Measurements from ENCODE around the gene MON1B. TPM values are rescaled to one million over a fixed set of nuclear protein-coding genes. Genes with fewer than 3 reads are reported as not detected.

Gene MON1B
- total and polyA plus RNA-seq, 9 of the 15 experiments (the other 6 are each of a cell fraction or from before 2014, with no cell fraction given) = 5.0 to 66.0 (median 12.6) TPM

DNA sequence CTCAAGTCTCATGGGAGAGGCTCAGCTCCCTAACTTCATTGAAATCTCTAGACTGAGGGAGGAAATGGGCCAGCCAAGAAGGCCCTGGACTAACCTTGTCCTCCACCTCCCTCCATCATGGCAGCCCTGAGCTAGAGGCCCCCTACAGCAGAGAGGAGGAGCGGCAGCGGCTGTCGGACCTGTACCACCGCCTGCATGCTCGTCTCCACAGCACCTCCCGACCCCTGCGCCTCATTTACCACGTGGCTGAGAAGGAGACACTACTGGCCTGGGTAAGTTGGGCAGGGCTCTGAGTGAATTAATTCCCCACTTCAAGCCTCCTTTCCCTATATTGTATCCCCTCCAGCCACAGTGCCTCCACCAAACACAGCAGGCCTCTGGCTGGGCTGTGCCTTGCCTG is 4.4 kb downstream of the MON1B start:
- H3K4me1 ChIP-seq (replicated peaks in 1 of 2; ENCODE audit: control insufficient read depth in 2 of 2, insufficient read depth in 2 of 2, low read length in 2 of 2) = peaks cover 9 to 13% of the 10 kb centered on the region in 2 experiments; a peak in 1 of 5 replicates
- H3K9me1 ChIP-seq (ENCODE audit: control insufficient read depth, insufficient read depth, low read length) = peaks cover 3% of the 10 kb centered on the region
- TF ChIP-seq RBFOX2 (IDR thresholded peaks at IDR 0.05; ENCODE audit: low read depth, low read length) (peak; percentile 13; the same call in 1 of the 2 replicates), CEBPB (tag; IDR thresholded peaks at IDR 0.05) (no peak)
- no peak overlapping the region for H2AFZ ChIP-seq (ENCODE audit: low read depth, low read length)
- peaks cover 68% of the 10 kb centered on the region; the same call in 2 of the 3 replicates for H3K36me3 ChIP-seq (ENCODE audit: control insufficient read depth, insufficient read depth, low read length)
- peaks cover 23% of the 10 kb centered on the region for H3K79me2 ChIP-seq (ENCODE audit: control insufficient read depth, insufficient read depth, low read length)
- DNase-seq (ENCODE audit: extremely low read depth in 1 of 4, low spot score in 3 of 4) (no peak), ATAC-seq (no peak), FAIRE-seq (no peak)
- BruUV-seq (replicated peaks) = no TSS peak
- no peak overlapping the region for H3K9ac ChIP-seq (ENCODE audit: insufficient read depth in 1 of 2, low read depth in 2 of 2, low read length in 2 of 2)
- ChIA-PET CTCF (ENCODE audit: low intra/inter-chr PET ratio) (no interaction called here), POLR2A (no interaction called here)
- H3K27ac ChIP-seq (ENCODE audit: extremely low read depth, low read depth, low read length) = no peak overlapping the region
- WGBS (ENCODE audit: insufficient coverage, low coverage, missing lambda C conversion rate) = 92% methylated on average over 5 of the region's 8 CpGs
- in situ Hi-C loops (cut with MboI) (loop anchor here (25.0 kb wide), 2 partner anchors 1558 to 1983 kb away; partner anchors contain the start of genes CTRB1, CTRB2, KARS1 and TERF2IP), intact Hi-C loops (cut with micrococcal nuclease) (no loop called here)
- H3K4me2 ChIP-seq (ENCODE audit: insufficient read depth, low read length) = no peak overlapping the region
- no peaks in the 10 kb centered on the region for H3K9me3 ChIP-seq (replicated peaks; ENCODE audit: control insufficient read depth, insufficient read depth, low read depth, low read length)
- H4K20me1 ChIP-seq (replicated peaks; ENCODE audit: control insufficient read depth, insufficient read depth, low read length) = no peaks in the 10 kb centered on the region
- H3K4me3 ChIP-seq = no peak overlapping the region
- H3K27me3 ChIP-seq (ENCODE audit: control insufficient read depth in 2 of 2, insufficient read depth in 2 of 2, low read length in 2 of 2) = no peaks in the 10 kb centered on the region

DNA sequence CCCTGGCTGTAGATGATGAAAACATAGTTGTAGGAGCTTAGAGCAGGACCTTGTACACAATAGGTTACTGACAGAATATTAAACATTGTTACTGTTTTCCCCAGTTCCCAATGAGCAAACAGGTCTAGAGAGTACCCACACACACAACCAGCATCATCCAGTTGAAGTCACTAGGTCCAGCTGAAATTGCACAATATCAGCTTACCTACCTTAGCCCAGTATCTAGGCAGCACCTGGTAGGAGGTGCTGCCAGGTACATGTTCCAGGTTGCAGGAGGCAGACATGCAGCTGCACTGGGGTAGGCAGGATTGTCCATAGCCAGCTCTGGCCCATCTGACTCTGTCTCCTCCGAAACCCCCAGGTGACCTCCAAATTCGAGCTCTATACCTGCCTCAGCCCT is 6.8 kb downstream of the MON1B start:
- H4K20me1 ChIP-seq (replicated peaks; ENCODE audit: control insufficient read depth, insufficient read depth, low read length) = no peaks in the 10 kb centered on the region
- DNase-seq (ENCODE audit: extremely low read depth in 1 of 4, low spot score in 3 of 4) = no peak
- H3K9me1 ChIP-seq (ENCODE audit: control insufficient read depth, insufficient read depth, low read length) = peaks cover 3% of the 10 kb centered on the region
- H3K79me2 ChIP-seq (ENCODE audit: control insufficient read depth, insufficient read depth, low read length) = peaks cover 6% of the 10 kb centered on the region
- no peak overlapping the region for H2AFZ ChIP-seq (ENCODE audit: low read depth, low read length)
- TF ChIP-seq ZNF717 (CRISPR knock-in tag; IDR thresholded peaks at IDR 0.05) (no peak), ZNF324 (CRISPR knock-in tag; IDR thresholded peaks at IDR 0.05) (no peak)
- TF ChIP-seq, protein P1, sequence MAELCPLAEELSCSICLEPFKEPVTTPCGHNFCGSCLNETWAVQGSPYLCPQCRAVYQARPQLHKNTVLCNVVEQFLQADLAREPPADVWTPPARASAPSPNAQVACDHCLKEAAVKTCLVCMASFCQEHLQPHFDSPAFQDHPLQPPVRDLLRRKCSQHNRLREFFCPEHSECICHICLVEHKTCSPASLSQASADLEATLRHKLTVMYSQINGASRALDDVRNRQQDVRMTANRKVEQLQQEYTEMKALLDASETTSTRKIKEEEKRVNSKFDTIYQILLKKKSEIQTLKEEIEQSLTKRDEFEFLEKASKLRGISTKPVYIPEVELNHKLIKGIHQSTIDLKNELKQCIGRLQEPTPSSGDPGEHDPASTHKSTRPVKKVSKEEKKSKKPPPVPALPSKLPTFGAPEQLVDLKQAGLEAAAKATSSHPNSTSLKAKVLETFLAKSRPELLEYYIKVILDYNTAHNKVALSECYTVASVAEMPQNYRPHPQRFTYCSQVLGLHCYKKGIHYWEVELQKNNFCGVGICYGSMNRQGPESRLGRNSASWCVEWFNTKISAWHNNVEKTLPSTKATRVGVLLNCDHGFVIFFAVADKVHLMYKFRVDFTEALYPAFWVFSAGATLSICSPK (IDR thresholded peaks at IDR 0.05; ENCODE audit: borderline replicate concordance) = no peak
- BruUV-seq (replicated peaks) = no TSS peak
- no peak for FAIRE-seq
- no peak overlapping the region for H3K27ac ChIP-seq (ENCODE audit: extremely low read depth, low read depth, low read length)
- H3K4me1 ChIP-seq (replicated peaks in 1 of 2; ENCODE audit: control insufficient read depth in 2 of 2, insufficient read depth in 2 of 2, low read length in 2 of 2) = peaks cover under 1 to 13% of the 10 kb centered on the region in 2 experiments; a peak in 1 of 5 replicates
- no peak overlapping the region for H3K4me3 ChIP-seq
- peaks cover 63% of the 10 kb centered on the region; the same call in 2 of the 3 replicates for H3K36me3 ChIP-seq (ENCODE audit: control insufficient read depth, insufficient read depth, low read length)
- ChIA-PET CTCF (ENCODE audit: low intra/inter-chr PET ratio) (no interaction called here), POLR2A (interaction anchor here (0.6 kb wide), 1 partner anchor 77 kb away, joined by 3 read pairs; no protein-coding TSS in a partner anchor)
- no peaks in the 10 kb centered on the region for H3K27me3 ChIP-seq (ENCODE audit: control insufficient read depth in 2 of 2, insufficient read depth in 2 of 2, low read length in 2 of 2)
- H3K9me3 ChIP-seq (replicated peaks; ENCODE audit: control insufficient read depth, insufficient read depth, low read depth, low read length) = no peaks in the 10 kb centered on the region
- intact Hi-C loops (cut with micrococcal nuclease) = no loop called here
- in situ Hi-C loops (cut with MboI) = loop anchor here (25.0 kb wide), 2 partner anchors 1560 to 1985 kb away; partner anchors contain the start of genes CTRB1, CTRB2, KARS1 and TERF2IP
- 100% methylated on average over 2 of the region's 2 CpGs for WGBS (ENCODE audit: insufficient coverage, low coverage, missing lambda C conversion rate)
- no peak overlapping the region for H3K9ac ChIP-seq (ENCODE audit: insufficient read depth in 1 of 2, low read depth in 2 of 2, low read length in 2 of 2)
- ATAC-seq = no peak
- no peak overlapping the region for H3K4me2 ChIP-seq (ENCODE audit: insufficient read depth, low read length)

All from K562 (cell line).